HG02938 (cell line): ENCODE data around the gene CATSPERB.
"Not testable (repeated sequence)": the region's sequence is repeated elsewhere in the genome, so short reads cannot be mapped to it uniquely, and the experiment has no call there.

Source experiments
- ATAC-seq: cut with Tn5 transposase; IDR thresholded peaks from one replicate; pipeline ENCODE4 v1.9.1; 2021; ENCODE audit warnings: mild to moderate bottlenecking, moderate library complexity; ENCODE audit not compliant: unreplicated experiment

Gene CATSPERB

DNA sequence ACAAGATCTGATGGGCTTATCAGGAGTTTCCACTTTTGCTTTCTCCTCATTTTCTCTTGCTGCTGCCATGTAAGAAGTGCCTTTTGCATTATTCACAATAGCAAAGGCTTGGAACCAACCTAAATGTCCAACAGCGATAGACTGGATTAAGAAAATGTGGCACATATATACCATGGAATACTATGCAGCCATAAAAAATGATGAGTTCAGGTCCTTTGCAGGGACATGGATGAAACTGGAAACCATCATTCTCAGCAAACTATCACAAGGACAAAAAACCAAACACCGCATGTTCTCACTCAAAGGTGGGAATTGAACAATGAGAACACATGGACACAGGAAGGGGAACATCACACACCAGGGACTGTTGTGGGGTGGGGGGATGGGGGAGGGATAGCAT is 137.9 kb downstream of the CATSPERB start:
- not testable (repeated sequence) for ATAC-seq

DNA sequence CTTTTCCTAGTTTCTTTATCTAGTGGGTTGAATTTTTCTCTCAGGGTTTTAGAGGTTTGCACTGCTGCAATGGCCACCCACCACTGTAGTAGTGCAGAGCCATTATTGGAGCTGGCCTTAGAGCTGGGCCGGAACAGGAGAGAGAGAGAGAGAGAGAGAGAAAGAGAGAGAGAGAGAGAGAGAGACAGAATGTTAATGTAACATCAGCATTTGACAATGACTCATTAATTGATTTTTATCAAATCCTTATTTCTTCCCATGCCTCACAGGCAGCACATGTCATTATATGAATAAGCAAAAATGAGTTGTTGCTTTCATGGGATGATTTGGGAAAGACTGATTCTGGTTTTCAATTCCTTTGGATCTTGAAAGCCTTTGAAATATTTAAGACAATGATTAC is 145.5 kb downstream of the CATSPERB start:
- ATAC-seq: no peak

DNA sequence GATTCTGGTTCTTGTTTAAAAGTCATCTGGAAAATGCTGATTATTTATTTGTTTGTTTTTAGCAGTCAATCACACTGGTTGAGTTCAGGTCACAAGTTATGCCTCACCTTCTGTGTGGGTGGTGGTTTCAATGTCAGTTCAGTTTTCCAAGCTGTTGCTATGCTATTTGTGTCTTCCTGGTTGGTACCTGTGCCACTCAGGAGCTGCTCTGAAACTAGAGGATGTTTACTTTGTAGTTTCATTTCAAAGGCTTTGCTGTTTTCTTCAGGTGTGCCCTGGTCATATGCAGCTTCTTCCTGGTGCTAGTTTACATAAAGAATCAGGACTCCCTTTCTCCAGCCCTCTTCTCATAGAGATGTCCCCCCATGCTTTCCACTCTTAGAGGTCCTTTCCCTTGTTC is 146.0 kb downstream of the CATSPERB start:
- no peak for ATAC-seq

GRCh38 chr14:91582761-91583160 is 149.1 kb downstream of the CATSPERB start:
- no peak for ATAC-seq

GRCh38 chr14:91580876-91581577 is 150.9 kb downstream of the CATSPERB start:
- no peak for ATAC-seq

DNA sequence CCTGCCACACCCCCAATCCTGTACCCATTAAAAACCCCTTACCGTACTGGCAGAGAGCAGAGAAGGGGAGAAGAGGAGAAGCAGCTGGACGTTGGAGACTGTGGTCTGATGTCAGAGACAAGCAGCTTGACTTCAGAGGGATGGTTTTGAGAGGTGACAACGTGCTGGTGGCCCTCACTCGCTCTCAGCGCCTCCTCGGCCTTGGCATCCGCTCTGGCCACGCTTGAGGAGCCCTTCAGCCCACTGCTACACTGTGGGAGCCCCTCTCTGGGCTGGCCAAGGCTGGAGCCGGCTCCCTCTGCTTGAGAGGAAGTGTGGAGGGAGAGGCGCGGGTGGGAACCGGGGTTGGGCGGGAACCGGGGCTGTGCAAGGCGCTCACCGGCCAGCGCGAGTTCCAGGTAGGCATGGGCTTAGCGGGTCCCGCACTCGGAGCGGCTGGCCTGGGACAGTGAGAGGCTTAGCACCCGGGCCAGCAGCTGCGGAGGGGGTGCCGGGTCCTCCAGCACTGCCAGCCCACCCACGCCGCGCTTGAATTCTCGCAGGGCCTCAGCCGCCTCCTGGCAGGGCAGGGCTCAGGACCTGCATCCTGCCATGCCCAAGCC is 154.2 kb downstream of the CATSPERB start:
- ATAC-seq: no peak

DNA sequence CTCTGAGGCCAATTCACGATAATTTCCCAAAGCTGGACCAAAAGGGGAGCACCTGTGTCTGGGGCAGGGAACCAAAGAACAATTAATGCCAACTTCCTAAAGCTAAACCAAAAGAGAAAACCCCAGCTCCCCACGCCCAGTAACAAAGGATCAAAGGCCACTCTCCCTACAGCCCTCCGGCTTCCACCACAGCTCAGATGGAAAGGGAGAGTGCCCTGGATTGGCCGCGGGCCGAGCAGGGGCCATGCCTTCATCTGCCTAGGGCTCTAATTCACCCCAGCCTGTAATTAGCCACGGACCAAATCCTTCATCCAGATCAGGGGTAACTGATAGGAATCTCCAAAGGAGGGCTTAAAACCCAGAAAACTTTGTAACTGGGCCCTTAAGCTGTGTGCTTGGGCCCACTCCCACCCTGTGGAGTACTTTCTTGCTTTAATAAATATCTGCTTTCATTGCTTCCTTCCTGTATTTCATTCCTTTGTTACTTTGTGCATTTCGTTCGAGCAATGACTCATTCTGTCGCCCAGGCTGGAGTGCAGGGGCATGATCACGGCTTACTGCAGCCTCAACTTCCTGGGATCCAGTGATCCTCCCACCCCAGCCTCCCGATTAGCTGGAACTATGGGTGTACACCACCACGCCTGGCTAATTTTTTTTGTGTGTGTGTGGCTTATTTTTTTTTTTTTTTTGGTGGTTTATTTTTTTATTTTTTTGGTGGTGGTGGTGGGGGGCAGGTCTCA is 156.2 kb downstream of the CATSPERB start:
- ATAC-seq: no peak

GRCh38 chr14:91573894-91574837 is 157.7 kb downstream of the CATSPERB start:
- no peak for ATAC-seq

- no peak for ATAC-seq
Observed at GRCh38 chr14:91573528-91573893, 158.4 kb downstream of the CATSPERB start.

- ATAC-seq: no peak
Observed at GRCh38 chr14:91570021-91570420, 161.9 kb downstream of the CATSPERB start.

GRCh38 chr14:91569301-91569700 is 162.6 kb downstream of the CATSPERB start:
- ATAC-seq: no peak

DNA sequence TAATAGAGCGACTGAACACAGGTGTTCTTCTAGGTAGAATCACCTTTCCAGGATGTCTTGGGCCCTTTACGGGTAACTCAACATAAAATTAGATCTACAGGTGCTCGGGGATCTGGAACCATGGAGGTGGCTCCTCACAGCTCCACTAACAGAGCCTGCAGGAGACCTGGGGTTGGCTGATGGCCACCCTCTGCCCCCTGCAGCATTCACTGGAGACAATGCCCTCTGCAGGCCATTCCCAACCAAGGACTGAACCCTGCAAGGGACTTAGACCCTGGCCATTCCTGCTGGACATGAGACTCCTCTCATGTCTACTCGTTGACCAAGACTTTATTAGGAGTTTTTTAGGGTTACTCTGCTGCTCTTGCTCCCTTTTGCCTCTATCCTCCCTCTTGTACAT is 163.3 kb downstream of the CATSPERB start:
- no peak for ATAC-seq

DNA sequence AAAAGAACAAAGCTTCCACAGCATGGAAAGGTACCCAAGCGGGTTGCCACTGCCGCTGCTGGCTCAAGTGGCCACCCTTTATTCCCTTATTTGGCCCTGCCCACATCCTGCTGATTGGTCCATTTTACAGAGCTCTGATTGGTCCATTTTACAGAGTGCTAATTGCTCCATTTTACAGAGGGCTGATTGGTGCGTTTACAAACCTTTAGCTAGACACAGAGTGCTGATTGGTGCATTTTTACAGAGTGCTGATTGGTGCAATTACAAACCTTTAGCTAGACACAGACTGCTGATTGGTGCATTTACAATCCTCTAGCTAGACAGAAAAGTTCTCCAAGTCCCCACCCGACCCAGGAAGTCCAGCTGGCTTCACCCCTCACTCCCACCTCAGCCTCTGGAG is 164.1 kb downstream of the CATSPERB start:
- not testable (repeated sequence) for ATAC-seq

- no peak for ATAC-seq
Observed at GRCh38 chr14:91555531-91555930, 176.4 kb downstream of the CATSPERB start.

DNA sequence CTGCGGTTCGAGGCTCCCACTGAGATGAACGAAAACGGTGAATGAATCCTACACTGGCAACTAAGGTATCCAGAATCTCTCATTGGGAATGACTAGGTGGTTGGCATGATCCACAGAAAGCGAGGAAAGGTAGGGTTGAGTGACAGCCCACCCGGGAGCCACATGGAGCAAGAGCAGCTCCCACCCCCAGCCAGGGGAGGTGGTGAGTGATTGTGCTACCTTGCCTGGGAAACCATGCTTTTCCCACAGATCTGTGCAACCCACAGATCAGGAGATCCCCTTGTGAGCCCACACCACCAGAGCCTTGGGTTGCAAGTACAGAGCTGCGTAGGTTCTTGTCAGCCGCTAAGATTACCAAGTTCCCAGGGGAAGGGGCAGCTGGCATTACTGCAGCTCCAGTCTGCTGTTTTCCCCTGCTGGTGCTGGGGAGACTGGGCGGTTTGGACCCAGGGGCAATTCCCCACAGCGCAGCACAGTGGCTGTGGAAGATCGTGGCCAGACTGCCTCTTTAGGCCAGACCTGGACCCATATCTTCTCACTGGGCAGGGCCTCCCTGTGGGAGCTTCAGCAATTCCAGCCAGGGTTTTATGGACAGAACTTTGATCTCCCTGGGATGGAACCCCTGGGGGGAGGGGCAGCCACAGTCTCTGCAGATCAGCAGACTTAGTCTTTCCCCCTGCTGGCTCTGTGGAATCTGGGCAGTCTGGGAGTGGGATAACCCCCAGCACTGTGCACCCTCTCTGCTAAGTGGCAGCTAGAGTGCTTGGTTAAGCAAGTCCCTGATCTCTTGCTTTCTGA is 177.2 kb downstream of the CATSPERB start:
- ATAC-seq: no peak

DNA sequence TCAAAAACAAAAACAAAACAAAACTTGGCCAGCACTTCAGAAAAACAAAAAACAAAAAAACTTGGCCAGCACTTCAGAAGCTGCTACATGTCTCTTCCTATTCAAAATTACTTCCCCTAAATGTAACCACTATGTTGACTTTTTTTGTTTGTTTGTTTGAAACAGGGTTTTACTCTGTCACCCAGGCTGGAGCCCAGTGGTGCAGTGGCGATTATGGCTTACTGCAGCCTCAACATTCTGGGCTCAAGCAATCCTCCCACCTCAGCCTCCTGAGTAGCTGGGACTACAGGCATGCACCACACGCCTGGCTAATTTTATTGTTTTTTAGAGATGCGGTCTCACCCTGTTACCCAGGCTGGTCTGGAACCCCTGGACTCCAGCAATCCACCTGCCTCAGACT is 183.8 kb downstream of the CATSPERB start:
- no peak for ATAC-seq

GRCh38 chr14:91545946-91546716 is 185.8 kb downstream of the CATSPERB start:
- no peak for ATAC-seq

DNA sequence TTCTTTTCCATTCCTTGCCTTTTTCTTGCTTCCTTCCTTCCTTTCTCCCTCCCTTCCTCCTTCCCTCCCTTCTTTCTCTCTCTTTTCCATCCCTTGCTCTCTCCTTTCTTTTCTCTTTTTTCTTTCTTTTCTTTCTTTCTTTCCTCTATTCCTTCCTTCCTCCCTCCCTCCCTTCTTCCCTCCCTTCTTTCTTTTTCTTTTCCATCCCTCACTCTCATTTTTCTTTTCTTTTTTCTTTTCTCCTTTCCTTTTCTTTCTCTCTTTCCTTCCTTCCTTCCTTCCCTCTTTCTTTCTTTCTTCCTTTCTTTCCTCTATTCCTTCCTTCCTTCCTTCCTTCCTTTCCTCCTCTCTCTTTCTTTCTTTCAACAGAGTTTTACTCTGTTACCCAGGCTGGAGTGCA is 186.7 kb downstream of the CATSPERB start:
- no peak for ATAC-seq

GRCh38 chr14:91536327-91536726 is 195.6 kb downstream of the CATSPERB start:
- ATAC-seq: no peak
